DMS153 treated with DMSO at 0.1 percent for 48 hours (cell line): ENCODE results near the gene ARHGAP26.
"Not testable (repeated sequence)": the region's sequence is repeated elsewhere in the genome, so short reads cannot be mapped to it uniquely, and the experiment has no call there.

Source experiments
- DNase-seq: peaks from one replicate; lab custom pipeline; 2025; ENCODE audit not compliant: unreplicated experiment; lab: John Stamatoyannopoulos, UW

ARHGAP26 gene

GRCh38 chr5:143077453-143078103, 307.4 kb downstream of the ARHGAP26 start:
- DNase-seq: no peak

- no peak for DNase-seq
These were observed 308.1 kb downstream of the ARHGAP26 start for GRCh38 chr5:143078313-143078712.

GRCh38 chr5:143078971-143079370, 308.8 kb downstream of the ARHGAP26 start:
- DNase-seq: no peak

GRCh38 chr5:143080407-143080806, 310.2 kb downstream of the ARHGAP26 start:
- DNase-seq: no peak

DNA sequence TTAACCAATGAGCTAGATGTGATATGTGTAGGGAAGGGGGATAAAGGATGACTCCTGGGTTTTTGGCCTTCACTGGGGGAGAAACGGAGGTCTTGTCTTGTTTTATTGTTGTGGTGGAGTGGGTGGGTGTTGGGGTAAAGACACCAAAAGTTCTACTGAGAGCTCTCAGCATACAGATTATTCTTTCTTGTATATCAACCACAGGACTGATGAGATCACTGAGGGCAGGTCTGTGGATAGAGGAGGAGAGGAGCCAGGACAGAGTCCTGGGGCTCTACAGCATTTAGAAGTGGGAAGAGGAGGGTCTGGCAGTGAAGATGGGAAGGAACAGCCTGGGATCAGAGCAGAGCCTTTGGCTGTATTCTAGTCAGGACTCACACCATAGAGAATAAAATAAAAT, 310.8 kb downstream of the ARHGAP26 start:
- DNase-seq: no peak

DNA sequence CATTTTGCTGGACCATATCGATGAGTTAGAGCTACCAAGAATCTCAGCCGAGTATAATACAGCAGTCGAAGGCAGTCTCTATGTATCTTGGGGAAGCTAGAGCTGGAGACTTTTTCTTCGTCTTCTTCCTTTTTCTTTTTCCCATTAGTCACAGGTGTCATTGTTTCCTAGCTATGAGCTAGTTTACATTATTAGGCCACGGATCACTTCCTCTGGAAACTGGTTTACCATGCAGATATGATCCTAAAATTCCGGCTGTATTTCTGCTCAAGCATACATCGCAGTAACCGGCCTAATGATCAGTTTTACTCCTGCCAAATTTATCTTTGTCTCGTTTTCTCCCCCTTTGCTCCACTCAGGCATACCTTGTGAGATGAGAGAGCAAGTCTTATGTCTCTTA, 312.8 kb downstream of the ARHGAP26 start:
- DNase-seq: no peak

GRCh38 chr5:143084407-143084806, 314.2 kb downstream of the ARHGAP26 start:
- no peak for DNase-seq

DNA sequence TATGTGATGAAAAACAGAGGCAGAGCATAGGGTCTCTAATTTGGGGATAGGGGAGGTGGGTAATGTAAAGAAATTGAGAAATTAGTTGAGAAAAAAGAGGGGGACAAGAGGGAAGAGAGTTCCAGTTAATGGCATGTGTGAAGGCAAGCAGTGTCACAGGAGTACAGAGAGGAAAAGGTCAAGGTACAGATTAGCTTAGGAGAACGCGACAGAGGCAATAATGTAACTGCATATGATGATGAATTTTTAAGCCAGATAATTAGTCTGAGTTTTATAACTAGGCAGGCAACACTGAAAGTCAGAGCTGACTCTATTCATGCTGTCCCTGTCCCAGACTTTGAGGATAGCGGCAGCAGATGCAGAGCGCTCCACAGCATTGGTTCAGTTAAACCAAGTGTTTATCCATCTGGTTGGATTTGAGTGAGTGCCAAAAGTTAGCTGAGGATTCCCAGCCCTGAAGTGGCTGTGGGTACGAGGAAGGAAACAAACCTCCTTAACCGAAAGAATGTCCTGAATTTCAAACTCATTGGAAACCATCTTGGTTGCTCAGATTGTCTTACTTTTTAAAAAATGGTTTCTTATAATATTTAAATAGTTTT, 315.2 kb downstream of the ARHGAP26 start:
- no peak for DNase-seq

DNA sequence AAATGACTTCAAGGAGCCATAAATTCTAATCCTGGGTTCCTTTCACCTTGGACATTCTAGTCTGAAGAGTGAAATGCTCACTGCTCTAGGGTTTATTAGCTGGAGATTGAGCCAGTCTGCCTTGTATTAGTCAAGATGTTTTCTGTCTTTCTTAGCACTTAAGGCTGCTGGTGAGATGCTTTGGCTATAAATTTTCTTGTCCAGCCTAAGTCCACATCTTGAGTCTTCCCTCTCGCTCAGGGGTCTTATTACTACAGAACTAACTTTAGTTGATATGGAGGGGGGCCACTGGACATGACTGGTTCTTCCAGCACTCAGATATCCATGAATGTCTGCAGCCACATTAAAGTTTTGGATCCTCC, 316.4 kb downstream of the ARHGAP26 start:
- no peak for DNase-seq

DNA sequence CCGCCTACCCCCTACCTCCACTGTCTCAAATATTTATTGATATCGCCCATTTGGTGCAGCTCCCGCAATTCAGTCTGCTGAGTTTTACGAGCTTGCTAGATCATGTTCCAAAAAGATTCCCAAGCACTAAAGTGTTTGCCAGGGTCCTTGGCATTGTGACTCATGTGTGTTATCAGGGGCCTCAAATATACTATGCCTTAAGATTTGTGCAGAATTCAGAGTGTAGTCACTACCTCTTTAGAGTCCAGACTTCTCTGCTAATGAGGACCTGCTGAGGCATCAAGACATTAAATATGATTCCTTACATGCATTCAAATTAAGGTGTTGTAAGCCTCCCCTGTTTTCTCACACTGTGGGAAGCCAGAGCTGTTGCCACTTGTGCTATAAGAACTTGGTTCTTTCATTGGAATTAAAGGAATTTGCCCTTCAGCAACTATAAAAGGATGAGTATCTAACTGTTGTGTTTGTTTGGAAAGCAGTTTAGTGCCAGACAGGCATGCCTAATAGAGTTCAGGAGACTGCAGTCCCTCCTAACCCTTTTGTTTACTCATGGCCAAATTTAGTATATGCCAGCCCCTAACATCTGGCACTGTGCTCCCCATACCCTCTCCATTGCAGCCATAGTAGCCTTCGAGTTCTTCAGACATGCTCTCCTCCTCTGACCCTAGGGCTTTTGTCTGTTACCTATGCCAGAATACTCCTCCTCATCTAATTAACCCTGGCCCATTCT, 316.9 kb downstream of the ARHGAP26 start:
- no peak for DNase-seq

DNA sequence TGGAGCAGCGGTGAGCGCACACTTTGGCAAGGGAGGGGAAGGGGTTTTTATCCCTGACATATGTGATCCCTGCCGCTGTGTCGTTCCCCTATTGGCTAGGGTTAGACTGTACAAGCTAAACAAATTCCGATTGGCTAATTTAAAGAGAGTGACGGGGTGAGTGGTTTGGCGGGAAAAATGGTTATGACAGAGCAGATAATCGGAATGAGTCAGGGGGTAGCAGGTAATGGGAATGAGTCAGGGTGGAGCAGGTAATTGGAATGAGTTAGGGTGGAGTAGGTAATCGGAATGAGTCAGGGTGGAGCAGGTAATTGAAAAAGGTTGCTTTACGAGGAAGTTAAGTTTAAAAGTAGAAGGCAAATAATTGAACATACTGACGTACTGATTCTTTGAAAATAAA, 318.5 kb downstream of the ARHGAP26 start:
- not testable (repeated sequence) for DNase-seq

- DNase-seq: not testable (repeated sequence)
These were observed 319.9 kb downstream of the ARHGAP26 start for GRCh38 chr5:143090044-143090443.

DNA sequence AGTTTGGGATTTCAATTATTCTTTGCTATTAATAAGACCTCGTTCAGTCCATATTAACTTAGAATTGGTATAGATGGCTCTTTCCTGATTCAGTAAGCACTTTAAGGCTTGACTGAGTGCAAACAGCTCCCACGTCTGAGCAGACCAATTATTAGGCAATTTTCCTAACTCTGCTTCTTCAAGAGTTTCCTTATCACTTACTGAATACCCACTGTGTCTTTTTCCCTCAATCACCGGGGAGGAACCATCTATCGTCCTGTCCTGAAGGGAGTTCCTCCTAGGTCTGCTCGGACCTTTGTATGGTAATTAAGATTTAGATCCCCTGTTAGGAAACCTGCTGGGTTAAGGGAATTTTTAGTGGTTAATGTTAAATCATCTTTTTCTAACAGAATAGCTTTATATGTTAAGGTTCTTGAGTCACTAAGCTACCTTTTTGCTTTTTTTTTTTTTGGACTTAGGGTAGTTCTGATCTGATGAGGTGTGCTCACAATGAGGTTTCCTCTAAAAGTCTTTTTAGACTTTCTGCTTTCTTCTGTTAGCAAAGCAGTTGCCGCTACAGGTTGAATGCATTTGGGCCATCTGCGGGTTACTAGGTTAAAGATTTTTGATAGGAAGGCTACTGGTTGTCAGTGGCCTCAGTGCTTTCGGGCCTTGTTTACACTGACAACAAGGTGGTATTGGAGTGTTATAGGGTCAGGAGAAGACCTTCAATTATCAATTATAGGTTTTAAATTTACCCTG, 322.7 kb downstream of the ARHGAP26 start:
- DNase-seq: not testable (repeated sequence)

- no peak for DNase-seq
These were observed 323.4 kb downstream of the ARHGAP26 start for GRCh38 chr5:143093452-143094086.

- DNase-seq: no peak
These were observed 323.9 kb downstream of the ARHGAP26 start for GRCh38 chr5:143094087-143094521.

- not testable (repeated sequence) for DNase-seq
These were observed 324.4 kb downstream of the ARHGAP26 start for GRCh38 chr5:143094608-143095007.

DNA sequence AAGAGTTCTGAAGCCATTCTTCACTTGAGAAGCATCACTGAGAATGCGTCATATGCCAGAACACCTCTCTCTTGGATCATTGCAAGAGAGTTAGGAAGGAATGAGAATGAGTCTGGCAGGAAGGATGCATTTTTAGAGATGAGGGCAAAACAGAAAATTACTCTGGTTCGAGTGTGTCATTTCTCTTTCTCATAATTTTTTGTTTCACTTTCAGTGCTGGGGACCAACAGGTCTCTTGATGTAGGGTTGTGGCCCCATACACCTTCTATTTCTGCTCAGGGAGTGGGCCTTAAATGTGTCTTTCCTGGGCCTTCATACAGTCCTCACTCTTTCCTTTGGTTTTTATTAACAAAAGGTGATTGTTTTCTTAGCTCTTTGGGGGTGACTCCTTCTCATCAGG, 330.9 kb downstream of the ARHGAP26 start:
- DNase-seq: no peak

- DNase-seq: no peak
These were observed 331.7 kb downstream of the ARHGAP26 start for GRCh38 chr5:143101725-143102386.

- no peak for DNase-seq
These were observed 332.2 kb downstream of the ARHGAP26 start for GRCh38 chr5:143102411-143102810.

GRCh38 chr5:143105216-143105905, 335.2 kb downstream of the ARHGAP26 start:
- no peak for DNase-seq
